GM12872 (cell line): ENCODE measurements around the gene WWC2.

ENCODE experiments used
- TF ChIP-seq, protein P1 (sequence below): IDR thresholded peaks from 3 replicates; pipeline ENCODE4 v1.5.1; 2011; ENCODE audit warnings: low read depth, mild to moderate bottlenecking, low read length, moderate library complexity; ENCODE audit not compliant: insufficient read depth

Gene WWC2

DNA sequence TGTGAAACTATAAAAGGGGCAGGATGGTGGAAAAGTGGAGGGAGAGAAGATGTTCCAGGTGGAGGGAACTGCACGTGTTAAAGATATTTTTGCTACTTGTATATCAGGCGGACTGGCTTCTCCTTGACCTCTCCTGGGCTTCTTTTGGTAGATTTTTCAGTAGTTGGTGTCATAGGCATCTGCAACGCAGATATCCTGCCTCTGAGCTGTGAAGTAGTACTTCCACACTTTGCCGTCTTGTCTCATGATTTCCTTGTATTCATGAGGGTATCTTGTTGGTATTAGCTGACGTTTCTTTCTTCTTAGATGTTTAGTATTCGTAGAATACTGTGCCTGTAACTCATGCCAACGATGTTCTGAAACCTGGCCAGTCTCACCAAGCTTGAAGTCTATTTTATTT lies 81.0 kb downstream of the WWC2 start:
- TF ChIP-seq, protein P1, sequence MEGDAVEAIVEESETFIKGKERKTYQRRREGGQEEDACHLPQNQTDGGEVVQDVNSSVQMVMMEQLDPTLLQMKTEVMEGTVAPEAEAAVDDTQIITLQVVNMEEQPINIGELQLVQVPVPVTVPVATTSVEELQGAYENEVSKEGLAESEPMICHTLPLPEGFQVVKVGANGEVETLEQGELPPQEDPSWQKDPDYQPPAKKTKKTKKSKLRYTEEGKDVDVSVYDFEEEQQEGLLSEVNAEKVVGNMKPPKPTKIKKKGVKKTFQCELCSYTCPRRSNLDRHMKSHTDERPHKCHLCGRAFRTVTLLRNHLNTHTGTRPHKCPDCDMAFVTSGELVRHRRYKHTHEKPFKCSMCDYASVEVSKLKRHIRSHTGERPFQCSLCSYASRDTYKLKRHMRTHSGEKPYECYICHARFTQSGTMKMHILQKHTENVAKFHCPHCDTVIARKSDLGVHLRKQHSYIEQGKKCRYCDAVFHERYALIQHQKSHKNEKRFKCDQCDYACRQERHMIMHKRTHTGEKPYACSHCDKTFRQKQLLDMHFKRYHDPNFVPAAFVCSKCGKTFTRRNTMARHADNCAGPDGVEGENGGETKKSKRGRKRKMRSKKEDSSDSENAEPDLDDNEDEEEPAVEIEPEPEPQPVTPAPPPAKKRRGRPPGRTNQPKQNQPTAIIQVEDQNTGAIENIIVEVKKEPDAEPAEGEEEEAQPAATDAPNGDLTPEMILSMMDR: no peak

DNA sequence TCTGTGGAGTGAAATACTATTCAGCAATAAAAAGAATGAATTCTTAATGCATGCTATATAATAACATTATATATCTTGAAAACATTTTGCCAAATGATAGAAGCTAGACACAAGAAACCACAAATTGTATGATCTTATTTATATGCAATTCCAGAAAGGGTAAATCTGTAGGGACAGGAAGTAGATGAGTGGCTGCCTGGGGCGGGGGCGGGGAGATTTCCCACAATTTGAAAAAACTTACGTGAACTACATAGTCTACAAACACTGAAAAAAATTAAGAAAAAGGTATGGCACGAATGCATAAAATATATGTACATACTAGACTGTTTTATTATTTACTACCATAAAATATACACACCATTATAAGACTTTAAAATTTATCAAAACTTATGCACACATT lies 81.6 kb downstream of the WWC2 start:
- TF ChIP-seq, protein P1: no peak

DNA sequence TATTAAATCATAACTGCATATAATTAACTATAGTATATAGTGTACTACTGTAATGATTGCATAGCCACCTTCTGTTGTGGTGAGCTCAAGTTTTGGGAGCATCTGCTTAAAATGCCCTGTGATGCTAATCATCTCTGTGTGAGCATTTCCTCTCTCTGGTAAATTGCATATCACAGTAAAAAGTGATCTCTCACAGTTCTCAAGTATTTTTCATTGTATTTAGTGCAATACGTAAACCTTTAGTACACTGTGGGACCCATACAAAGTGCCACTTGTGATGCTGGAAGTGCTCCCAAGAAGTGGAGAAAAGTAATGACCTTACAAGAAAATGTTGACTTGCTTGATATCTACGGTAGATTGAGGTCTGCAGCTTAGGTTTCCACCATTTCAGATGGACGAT lies 82.0 kb downstream of the WWC2 start:
- TF ChIP-seq, protein P1: no peak

DNA sequence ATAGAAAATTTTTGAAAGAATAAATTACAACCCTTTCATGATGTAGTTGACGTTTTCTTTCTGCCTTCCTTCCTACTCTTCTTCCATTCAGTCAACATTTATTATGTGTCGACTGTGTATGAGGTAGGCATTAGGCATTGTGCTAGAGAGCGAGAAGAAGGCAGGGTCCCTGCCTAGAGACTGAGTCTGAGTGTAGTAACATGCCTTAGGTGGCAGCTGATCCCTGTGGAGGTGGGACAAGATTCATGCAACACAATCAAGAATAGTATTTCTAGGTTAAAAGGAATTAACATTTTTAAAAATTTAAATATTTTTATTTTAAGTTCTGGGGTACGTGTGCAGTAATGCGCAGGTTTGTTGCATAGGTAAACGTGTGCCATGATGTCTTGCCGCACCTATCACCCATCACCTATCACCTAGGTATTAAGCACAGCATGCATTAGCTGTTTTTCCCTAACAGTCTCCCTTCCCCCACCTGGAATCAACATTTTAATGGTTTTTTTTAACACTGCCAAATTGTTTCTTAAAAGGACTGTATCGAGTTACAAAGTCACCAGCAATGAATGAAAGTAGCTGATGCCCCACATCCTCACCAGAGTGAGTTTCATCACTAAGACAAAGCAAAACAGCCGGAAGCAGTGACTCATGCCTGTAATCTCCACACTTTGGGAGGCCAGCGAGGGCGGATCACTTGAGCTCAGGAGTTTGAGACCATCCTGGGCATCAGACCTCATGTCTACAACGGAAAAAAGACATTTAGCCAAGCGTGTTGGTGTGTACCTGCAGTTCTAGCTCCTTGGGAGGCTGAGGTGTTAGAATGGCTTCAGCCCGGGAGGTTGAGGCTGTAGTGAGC lies 84.0 kb downstream of the WWC2 start:
- TF ChIP-seq, protein P1: no peak

DNA sequence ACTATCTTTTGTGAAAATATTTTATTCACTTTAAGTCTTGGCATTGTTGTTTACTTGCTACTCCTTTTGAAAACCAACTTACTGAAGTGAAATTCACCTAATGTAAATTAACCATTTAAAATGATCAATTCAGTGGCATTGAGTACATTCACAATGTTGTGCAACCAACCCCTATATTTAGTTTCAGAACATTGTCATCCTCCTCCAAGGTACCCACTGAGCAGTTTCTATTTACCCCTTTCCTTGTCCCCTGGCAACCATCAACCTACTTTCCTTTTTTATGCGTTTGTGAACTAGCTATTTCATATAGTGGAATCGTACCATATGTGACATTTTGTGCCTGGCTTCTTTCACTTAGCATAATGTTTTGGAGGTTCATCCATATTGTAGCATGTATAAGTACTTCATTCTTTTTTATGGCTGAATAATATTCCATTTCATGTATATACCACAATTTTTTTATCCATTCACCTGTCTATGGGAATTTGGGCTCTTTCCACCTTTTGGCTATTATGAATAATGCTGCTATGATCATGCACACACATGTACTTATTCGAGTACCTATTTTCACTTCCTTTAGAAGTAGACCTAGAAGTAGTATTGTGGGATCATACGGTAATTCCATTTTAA lies 85.0 kb downstream of the WWC2 start:
- TF ChIP-seq, protein P1: no peak

DNA sequence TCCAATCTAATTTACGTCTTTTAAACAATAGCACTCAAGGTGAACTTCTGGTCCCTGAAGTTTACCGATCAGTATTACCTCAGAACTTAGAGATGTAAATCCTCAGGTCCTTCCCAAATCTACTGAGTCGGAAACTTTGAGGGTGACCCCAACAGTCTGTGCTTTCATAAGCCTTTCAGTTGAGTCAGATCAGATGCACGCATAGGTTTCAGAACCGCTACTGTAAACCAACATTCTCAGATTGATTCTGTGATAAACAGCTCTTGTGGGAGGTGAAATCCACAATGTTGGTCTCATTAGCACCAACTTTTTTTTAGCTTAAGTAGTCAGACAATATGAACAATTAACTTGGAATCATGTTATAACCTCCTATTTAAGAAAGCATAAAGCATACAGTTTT lies 86.0 kb downstream of the WWC2 start:
- TF ChIP-seq, protein P1: no peak

DNA sequence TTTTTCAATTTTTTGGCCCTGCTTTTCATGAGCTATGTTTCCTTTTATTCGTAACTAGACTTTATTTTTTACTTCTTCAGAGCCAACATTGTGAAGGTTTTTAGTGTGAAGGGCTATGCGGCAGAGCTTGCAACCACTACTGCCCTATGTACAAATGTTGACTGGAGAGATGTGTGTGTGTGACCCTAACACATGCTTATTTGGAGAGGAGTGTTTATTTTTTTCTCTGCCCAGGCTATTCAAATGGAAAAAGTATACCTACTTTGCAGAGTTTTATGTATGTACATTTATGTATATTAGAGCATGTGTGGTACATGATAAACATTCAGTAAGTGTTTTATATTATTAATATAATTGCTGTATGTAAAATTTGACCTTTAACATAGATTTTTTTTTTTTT lies 86.5 kb downstream of the WWC2 start:
- TF ChIP-seq, protein P1: no peak
